Measurements from ENCODE around the gene WRNIP1. TPM values are rescaled to one million over a fixed set of nuclear protein-coding genes. Genes with fewer than 3 reads are reported as not detected.

The WRNIP1 gene
- total and polyA plus RNA-seq, 9 of the 15 experiments (the other 6 are each of a cell fraction or from before 2014, with no cell fraction given), result 13.2 to 63.6 (median 48.6) TPM

- no peak for TF ChIP-seq ZNF655 (CRISPR knock-in tag; IDR thresholded peaks at IDR 0.05)
- TF ChIP-seq SLC30A9 (CRISPR knock-in tag; IDR thresholded peaks at IDR 0.05), result no peak
- no peak for TF ChIP-seq E2F6 (IDR thresholded peaks at IDR 0.05; ENCODE audit: borderline replicate concordance in 1 of 2, extremely low read depth in 1 of 2, insufficient read depth in 1 of 2, insufficient read length in 1 of 2, low read depth in 1 of 2, low read length in 1 of 2, poor library complexity in 1 of 2, severe bottlenecking in 1 of 2)
- TF ChIP-seq ZNF639 (CRISPR knock-in tag; conservative IDR thresholded peaks at IDR 0.05 in 1 of 2, IDR thresholded peaks at IDR 0.05 in 1 of 2), result no peak
- TF ChIP-seq MEF2D (tag; conservative IDR thresholded peaks at IDR 0.05; ENCODE audit: low read depth), result no peak
- no peak for TF ChIP-seq PRMT5 (CRISPR knock-in tag; IDR thresholded peaks at IDR 0.05)
- TF ChIP-seq THRB (CRISPR knock-in tag; conservative IDR thresholded peaks at IDR 0.05), result 0 out of 2 replicates have a peak, but pooled peaks have one; percentile 25
- no peak for TF ChIP-seq SP1 (CRISPR knock-in tag; IDR thresholded peaks at IDR 0.05)
- TF ChIP-seq NR3C1 (CRISPR knock-in tag; IDR thresholded peaks at IDR 0.05), result no peak
- TF ChIP-seq RBFOX2 (IDR thresholded peaks at IDR 0.05; ENCODE audit: low read depth, low read length), result no peak
- no peak for TF ChIP-seq E2F1 (CRISPR knock-in tag; IDR thresholded peaks at IDR 0.05)
- TF ChIP-seq STAT5A (IDR thresholded peaks at IDR 0.05; ENCODE audit: borderline replicate concordance, low read length), result no peak
- TF ChIP-seq MAFF (IDR thresholded peaks at IDR 0.05; ENCODE audit: low read length), result no peak
- no peak for TF ChIP-seq HNRNPK (IDR thresholded peaks at IDR 0.05; ENCODE audit: low read depth, low read length, poor library complexity, severe bottlenecking)
- TF ChIP-seq PTBP1 (IDR thresholded peaks at IDR 0.05; ENCODE audit: low read depth, low read length), result no peak
- TF ChIP-seq UBTF (IDR thresholded peaks at IDR 0.05; ENCODE audit: borderline replicate concordance in 1 of 2, low read depth in 2 of 2, low read length in 2 of 2), result 0 out of 4 replicates have a peak, but pooled peaks of 1 of the 2 experiments have one; percentile 24
Observed at GRCh38 chr6:2766767-2767656, 1.8 kb downstream of the WRNIP1 start (continued).
